SJCRH30 (cell line): ENCODE data around the gene POFUT2. TPM values are rescaled to one million over a fixed set of nuclear protein-coding genes. Genes with fewer than 3 reads are reported as not detected.

Source experiments
- DNase-seq, 2 experiments: peaks; one replicate each; pipeline ENCODE4 v3.0.0-alpha.2; 2015 to 2020
- H3K27ac ChIP-seq: fragments of 250-450 bp; sonication (Bioruptor Pico); 2 replicates; pipeline ENCODE4 v1.5.1; 2020; ENCODE audit warnings: mild to moderate bottlenecking, moderate library complexity
- H3K27me3 ChIP-seq: fragments of 250-450 bp; sonication (Bioruptor Pico); 2 replicates; pipeline ENCODE4 v1.5.1; 2020; ENCODE audit warnings: mild to moderate bottlenecking, moderate library complexity
- H3K36me3 ChIP-seq: fragments of 250-450 bp; sonication (Bioruptor Pico); 2 replicates; pipeline ENCODE4 v1.5.1; 2020; ENCODE audit warnings: mild to moderate bottlenecking, moderate library complexity
- H3K4me1 ChIP-seq: fragments of 250-450 bp; sonication (Bioruptor Pico); 2 replicates; pipeline ENCODE4 v1.5.1; 2020; ENCODE audit warnings: mild to moderate bottlenecking, moderate library complexity
- H3K4me3 ChIP-seq: fragments of 250-450 bp; sonication (Bioruptor Pico); 2 replicates; pipeline ENCODE4 v1.5.1; 2020; ENCODE audit warnings: mild to moderate bottlenecking, moderate library complexity
- H3K9me3 ChIP-seq: fragments of 250-450 bp; sonication (Bioruptor Pico); replicated peaks from 2 replicates; pipeline ENCODE4 v1.5.1; 2020; ENCODE audit warnings: mild to moderate bottlenecking, moderate library complexity
- total RNA-seq: library from RNA; depleted of rRNA; stranded (reverse); fragments of >200 nt; shearing (Covaris generic); gene quantifications from 2 replicates; pipeline ENCODE4 v1.2.3, GENCODE V29; 2014

Gene POFUT2
- total RNA-seq, 1 experiment from 2014 or later, result 16.5 TPM

GRCh38 chr21:45291613-45292398, 4.1 kb upstream of the POFUT2 start:
- H3K36me3 ChIP-seq, result no peaks in the 10 kb centered on the region
- H3K4me3 ChIP-seq, result no peak overlapping the region
- no peaks in the 10 kb centered on the region for H3K27me3 ChIP-seq
- H3K4me1 ChIP-seq, result peaks cover 25% of the 10 kb centered on the region
- no peak for DNase-seq
- H3K27ac ChIP-seq, result no peak overlapping the region
- no peaks in the 10 kb centered on the region for H3K9me3 ChIP-seq

- H3K4me1 ChIP-seq, result peaks cover 25% of the 10 kb centered on the region
These were observed 3.4 kb upstream of the POFUT2 start for GRCh38 chr21:45290948-45291612.

GRCh38 chr21:45289655-45290515, 2.2 kb upstream of the POFUT2 start:
- no peak for DNase-seq
- peaks cover 18% of the 10 kb centered on the region for H3K4me1 ChIP-seq

More at GRCh38 chr21:45290948-45291612, 3.4 kb upstream of the POFUT2 start:
- Histone ChIP-seq H3K4me3 (no peak overlapping the region), H3K9me3 (no peaks in the 10 kb centered on the region), H3K27me3 (no peaks in the 10 kb centered on the region), H3K36me3 (peaks cover 2% of the 10 kb centered on the region; the same call in 1 of the 2 replicates), H3K27ac (no peak overlapping the region)
- DNase-seq, result no peak

GRCh38 chr21:45289134-45289533, 1.4 kb upstream of the POFUT2 start:
- no peaks in the 10 kb centered on the region for H3K27me3 ChIP-seq
- H3K9me3 ChIP-seq, result no peaks in the 10 kb centered on the region
- H3K36me3 ChIP-seq, result peaks cover 6% of the 10 kb centered on the region; the same call in 1 of the 2 replicates
- no peak for DNase-seq
- no peak overlapping the region for H3K4me3 ChIP-seq
- H3K4me1 ChIP-seq, result peaks cover 15% of the 10 kb centered on the region
- no peak overlapping the region for H3K27ac ChIP-seq

More at GRCh38 chr21:45289655-45290515, 2.2 kb upstream of the POFUT2 start:
- H3K27ac ChIP-seq, result no peak overlapping the region
- no peaks in the 10 kb centered on the region for H3K27me3 ChIP-seq
- H3K36me3 ChIP-seq, result peaks cover 5% of the 10 kb centered on the region; the same call in 1 of the 2 replicates
- no peaks in the 10 kb centered on the region for H3K9me3 ChIP-seq
- no peak overlapping the region for H3K4me3 ChIP-seq

GRCh38 chr21:45288441-45288841, 746 bp upstream of the POFUT2 start:
- Histone ChIP-seq H3K4me1 (peaks cover 8% of the 10 kb centered on the region; the same call in 1 of the 2 replicates), H3K27me3 (no peaks in the 10 kb centered on the region), H3K36me3 (peaks cover 6% of the 10 kb centered on the region; the same call in 1 of the 2 replicates), H3K27ac (no peak overlapping the region), H3K4me3 (peak overlapping the region; percentile 93), H3K9me3 (no peaks in the 10 kb centered on the region)
- no peak for DNase-seq

- peaks cover 8% of the 10 kb centered on the region; the same call in 1 of the 2 replicates for H3K36me3 ChIP-seq
- no peaks in the 10 kb centered on the region for H3K9me3 ChIP-seq
- no peak overlapping the region for H3K4me3 ChIP-seq
- no peaks in the 10 kb centered on the region for H3K4me1 ChIP-seq
- no peak overlapping the region for H3K27ac ChIP-seq
- no peaks in the 10 kb centered on the region for H3K27me3 ChIP-seq
- no peak for DNase-seq
These were observed 841 bp downstream of the POFUT2 start for GRCh38 chr21:45286671-45287437.

- Histone ChIP-seq H3K4me1 (peaks cover 7% of the 10 kb centered on the region), H3K36me3 (peaks cover 13% of the 10 kb centered on the region; the same call in 1 of the 2 replicates), H3K27me3 (no peaks in the 10 kb centered on the region), H3K27ac (no peak overlapping the region), H3K9me3 (no peaks in the 10 kb centered on the region), H3K4me3 (no peak overlapping the region)
- DNase-seq, result no peak
These were observed 2.3 kb downstream of the POFUT2 start for GRCh38 chr21:45285266-45285931.

GRCh38 chr21:45284456-45284741, 3.3 kb downstream of the POFUT2 start:
- peaks cover 18% of the 10 kb centered on the region; the same call in 1 of the 2 replicates for H3K36me3 ChIP-seq
- H3K4me3 ChIP-seq, result no peak overlapping the region
- DNase-seq, result no peak
- H3K9me3 ChIP-seq, result no peaks in the 10 kb centered on the region
- H3K27ac ChIP-seq, result no peak overlapping the region
- H3K4me1 ChIP-seq, result peaks cover 7% of the 10 kb centered on the region
- H3K27me3 ChIP-seq, result no peaks in the 10 kb centered on the region

- H3K9me3 ChIP-seq, result no peaks in the 10 kb centered on the region
- peaks cover 7% of the 10 kb centered on the region for H3K4me1 ChIP-seq
- H3K27ac ChIP-seq, result no peak overlapping the region
- no peak for DNase-seq
- H3K36me3 ChIP-seq, result peaks cover 22% of the 10 kb centered on the region
- no peak overlapping the region for H3K4me3 ChIP-seq
- H3K27me3 ChIP-seq, result no peaks in the 10 kb centered on the region
These were observed 3.9 kb downstream of the POFUT2 start for GRCh38 chr21:45283611-45284455.

GRCh38 chr21:45283035-45283610, 4.6 kb downstream of the POFUT2 start:
- no peak for DNase-seq
- H3K4me3 ChIP-seq, result no peak overlapping the region
- H3K27me3 ChIP-seq, result no peaks in the 10 kb centered on the region
- H3K27ac ChIP-seq, result no peak overlapping the region
- H3K9me3 ChIP-seq, result no peaks in the 10 kb centered on the region
- peaks cover 7% of the 10 kb centered on the region for H3K4me1 ChIP-seq
- peaks cover 23% of the 10 kb centered on the region for H3K36me3 ChIP-seq

GRCh38 chr21:45282283-45283034, 5.2 kb downstream of the POFUT2 start:
- Histone ChIP-seq H3K4me3 (no peak overlapping the region), H3K27me3 (no peaks in the 10 kb centered on the region), H3K27ac (no peak overlapping the region), H3K4me1 (peaks cover 7% of the 10 kb centered on the region), H3K36me3 (peaks cover 28% of the 10 kb centered on the region), H3K9me3 (no peaks in the 10 kb centered on the region)
- no peak for DNase-seq
